Sigmoid colon (tissue), 7 donors: ENCODE results near the gene CXCL3. TPM values are rescaled to one million over a fixed set of nuclear protein-coding genes. Genes with fewer than 3 reads are reported as not detected.
A peak's percentile ranks its signal among the peaks of the same experiment; 100 is the strongest.

Experiments used
- DNase-seq: peaks from one replicate; pipeline ENCODE4 v3.0.0-alpha.2; 2019
- H3K27ac ChIP-seq, 4 donors: fragments of 200-600 bp; sonication (generic); one replicate each; pipeline ENCODE4 v1.5.1; 2016 to 2019; ENCODE audit warnings: mild to moderate bottlenecking in 1 of 4
- H3K27me3 ChIP-seq, 3 donors: fragments of 200-600 bp; sonication (generic); one replicate each; pipeline ENCODE4 v1.5.1; 2019; ENCODE audit warnings: mild to moderate bottlenecking in 1 of 3
- H3K36me3 ChIP-seq, 4 donors: fragments of 200-600 bp; sonication (generic); one replicate each; pipeline ENCODE4 v1.5.1; 2016 to 2019
- H3K4me1 ChIP-seq, 4 donors: fragments of 200-600 bp; sonication (generic); one replicate each; pipeline ENCODE4 v1.5.1; 2017 to 2019
- H3K4me3 ChIP-seq, 4 donors: fragments of 200-600 bp; sonication (generic); one replicate each; pipeline ENCODE4 v1.5.1; 2017 to 2019; ENCODE audit warnings: mild to moderate bottlenecking in 2 of 4, moderate library complexity in 1 of 4
- H3K9me3 ChIP-seq, 4 donors: fragments of 200-600 bp in 3 of 4; sonication (generic) in 3 of 4; one replicate each; pipeline versions ENCODE4 v1.5.1 to v1.6.1; 2013 to 2019
- CTCF ChIP-seq, 4 experiments: fragments of 450-650 bp in 3 of 4; fragments of 200-600 bp in 1 of 4; IDR thresholded peaks; one replicate each; pipeline ENCODE4 v1.5.1; 2016 to 2019; ENCODE audit warnings: antibody characterized with exemption in 4 of 4, mild to moderate bottlenecking in 3 of 4, moderate library complexity in 2 of 4
- EP300 ChIP-seq, 4 donors: sonication (generic); formaldehyde crosslinking; IDR thresholded peaks; one replicate each; pipeline ENCODE4 v1.6.1; 2017; ENCODE audit warnings: antibody characterized with exemption in 4 of 4
- POLR2A ChIP-seq, 2 donors: fragments of 450-650 bp; IDR thresholded peaks; one replicate each; pipeline ENCODE4 v1.6.1; 2016; ENCODE audit warnings: antibody characterized with exemption in 2 of 2, mild to moderate bottlenecking in 2 of 2, moderate library complexity in 2 of 2
- POLR2AphosphoS5 ChIP-seq, 4 donors: sonication (generic); formaldehyde crosslinking; IDR thresholded peaks; one replicate each; pipeline ENCODE4 v1.6.1; 2017; ENCODE audit warnings: antibody characterized with exemption in 4 of 4
- WGBS, 2 donors: extraction: QIAGEN DNeasy Blood & Tissue Kit; methylation state at CpG; one replicate each; pipeline ENCODE4 v1.1.7; 2013; 5-methylcytosine and 5-hydroxymethylcytosine counted together
- intact Hi-C: fragments of 100-400 bp; cut with DNase I; formaldehyde crosslinking; loops from one replicate; pipeline ENCODE4 v1.15.1; 2023
- polyA plus RNA-seq, 3 donors: library from polyadenylated mRNA; stranded (reverse); fragments of 200-250 nt; gene quantifications; one replicate each; pipeline ENCODE4 v1.2.3, GENCODE V29; 2013
- total RNA-seq, 4 donors: library from RNA; depleted of rRNA; stranded (reverse); fragments of >200 nt; gene quantifications; one replicate each; pipeline ENCODE4 v1.1.0, GENCODE V29; 2016
- donor health status: healthy with polysubstance abuse.
- donor health status: Bipolar disorder and iron deficiency.
- donor health status: healthy.

CXCL3 gene
- total RNA-seq, result 1 to 10 TPM in 1 of 4 donors, not detected in 3; 4.8 TPM
- polyA plus RNA-seq, result 10 to 100 TPM in 1 of 3 donors, 1 to 10 TPM in 2; 2.4 to 82.2 (median 3.5) TPM

DNA sequence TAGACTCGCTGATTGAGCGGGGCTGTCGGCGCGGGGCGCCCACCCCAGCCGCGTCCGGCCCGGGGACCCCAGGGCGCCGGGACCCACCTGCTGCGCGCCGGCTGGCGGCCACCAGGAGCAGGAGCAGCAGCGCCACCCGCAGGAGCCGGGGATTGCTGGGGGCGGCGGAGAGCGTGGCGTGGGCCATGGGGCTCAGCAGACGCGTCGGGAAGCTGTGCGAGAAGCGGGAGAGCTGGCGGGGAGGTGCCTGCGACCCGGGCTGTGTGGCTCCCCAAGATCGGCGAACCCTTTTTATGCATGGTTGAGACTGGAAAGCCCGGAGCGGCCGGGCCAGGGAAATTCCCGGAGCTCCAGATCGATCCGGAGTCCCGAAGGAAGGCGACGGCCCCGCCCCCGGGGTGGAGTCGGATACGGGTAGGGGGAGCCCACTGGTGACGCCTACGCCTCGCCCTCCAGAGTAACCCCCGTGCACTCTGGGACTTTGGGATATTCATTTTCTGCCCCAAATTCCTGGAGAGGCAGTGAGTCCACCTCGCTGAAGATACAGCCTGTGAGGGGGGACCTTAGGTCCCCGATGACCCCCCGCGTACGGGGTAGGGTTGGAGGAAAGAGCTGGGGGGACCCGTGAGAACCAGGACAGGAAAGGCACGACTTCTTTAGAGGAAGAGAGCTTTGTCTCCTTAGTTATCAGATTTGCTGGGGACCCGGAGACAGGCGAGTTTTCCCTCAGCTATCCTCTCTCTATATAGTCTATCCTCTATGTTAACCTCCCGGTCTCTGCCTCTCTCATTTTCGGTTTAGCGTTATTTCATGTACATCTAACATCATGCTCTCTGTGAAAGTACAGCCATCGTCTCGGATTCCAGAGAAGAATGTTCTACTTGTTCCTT, at the start of gene CXCL3:
Gene CXCL3 (minus strand): TSS at position 265 of the 890 bp plus-strand sequence. CDS start 78 bp downstream, at position 187.
- intact Hi-C loops, result loop anchor here (10.0 kb wide), 1 partner anchor 174 kb away; the partner anchor contains the start of gene CXCL1
- Histone ChIP-seq H3K27me3 (no peaks in the 10 kb centered on the region), H3K9me3 (no peaks in the 10 kb centered on the region), H3K27ac (peak within 1 kb of the TSS; percentile 42 to 71 (median 66)), H3K36me3 (no peaks in the 10 kb centered on the region), H3K4me1 (peaks cover 0 to 14% (median 7%) of the 10 kb centered on the region in 4 donors), H3K4me3 (peak within 1 kb of the TSS; percentile 59 to 73 (median 64))
- DNase-seq, result peak; percentile 79
- WGBS, 2 donors, result 0 to 1% methylated on average over 62 of the region's 64 CpGs
- TF ChIP-seq EP300 (IDR thresholded peaks at IDR 0.05) (no peak), POLR2A (IDR thresholded peaks at IDR 0.05) (no peak), CTCF (IDR thresholded peaks at IDR 0.05) (peak in 2 of 4 experiments; percentile 18 to 61), POLR2AphosphoS5 (IDR thresholded peaks at IDR 0.05) (peak in 1 of 4 donors; percentile 19)

- H3K9me3 ChIP-seq, result no peaks in the 10 kb centered on the region
- H3K27me3 ChIP-seq, result no peaks in the 10 kb centered on the region
- intact Hi-C loops, result no loop called here
- no peak for DNase-seq
- TF ChIP-seq EP300 (IDR thresholded peaks at IDR 0.05), result no peak
- H3K4me1 ChIP-seq, result no peaks in the 10 kb centered on the region
- no peaks in the 10 kb centered on the region for H3K36me3 ChIP-seq
- H3K27ac ChIP-seq, result no peak overlapping the region
- H3K4me3 ChIP-seq, result no peak overlapping the region
Observed at GRCh38 chr4:74087481-74087880, 49.0 kb upstream of the CXCL3 start.

DNA sequence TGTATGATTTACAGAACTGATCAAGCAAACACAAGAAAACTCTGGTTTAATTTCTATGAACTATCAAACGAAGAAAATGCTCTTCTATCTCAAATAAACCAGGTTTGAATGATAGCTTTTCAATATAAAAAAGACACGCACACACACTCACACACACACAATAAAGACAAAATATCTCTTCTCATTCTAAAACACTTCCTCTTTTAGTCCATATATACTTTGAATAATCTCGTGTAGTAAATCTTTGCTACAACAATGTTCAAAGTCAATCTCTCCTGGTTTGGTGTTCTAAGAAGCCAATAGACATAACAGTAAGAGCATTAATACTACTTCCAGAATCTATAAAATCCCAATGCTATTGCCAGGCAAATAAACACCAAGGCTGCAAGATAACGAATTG, 47.2 kb upstream of the CXCL3 start:
- Histone ChIP-seq H3K27me3 (no peaks in the 10 kb centered on the region), H3K27ac (no peak overlapping the region), H3K9me3 (no peaks in the 10 kb centered on the region), H3K36me3 (no peaks in the 10 kb centered on the region), H3K4me1 (no peaks in the 10 kb centered on the region), H3K4me3 (no peak overlapping the region)
- TF ChIP-seq CTCF (IDR thresholded peaks at IDR 0.05) (no peak), POLR2A (IDR thresholded peaks at IDR 0.05) (no peak), POLR2AphosphoS5 (IDR thresholded peaks at IDR 0.05) (no peak), EP300 (IDR thresholded peaks at IDR 0.05) (no peak)
- intact Hi-C loops, result no loop called here
- no peak for DNase-seq
- 30 to 68% methylated on average over 4 of the region's 4 CpGs for WGBS, 2 donors

DNA sequence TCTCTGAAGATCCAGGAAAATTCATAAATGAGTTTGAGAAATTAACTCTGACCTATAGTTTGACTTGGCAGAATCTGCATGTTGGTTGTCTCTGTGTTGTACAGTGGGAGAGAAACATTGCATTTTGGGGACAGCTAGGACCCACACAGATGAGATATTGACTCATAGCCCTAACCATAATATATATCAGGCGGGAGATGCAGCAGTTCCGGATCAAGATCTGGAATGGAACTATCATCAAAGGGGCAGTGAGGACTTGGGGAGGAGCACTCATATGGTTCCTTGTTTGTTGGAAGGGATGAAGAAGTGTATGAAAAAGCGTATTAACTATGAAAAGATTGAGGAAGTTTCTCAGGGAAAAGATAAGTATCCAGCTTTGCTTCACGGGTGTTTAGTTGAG, 46.5 kb upstream of the CXCL3 start:
- 88 to 91% methylated on average over 4 of the region's 4 CpGs for WGBS, 2 donors
- Histone ChIP-seq H3K9me3 (no peaks in the 10 kb centered on the region), H3K36me3 (no peaks in the 10 kb centered on the region), H3K27me3 (no peaks in the 10 kb centered on the region), H3K4me3 (no peak overlapping the region), H3K27ac (no peak overlapping the region), H3K4me1 (no peaks in the 10 kb centered on the region)
- intact Hi-C loops, result no loop called here
- DNase-seq, result no peak
- TF ChIP-seq EP300 (IDR thresholded peaks at IDR 0.05) (no peak), POLR2A (IDR thresholded peaks at IDR 0.05) (no peak), POLR2AphosphoS5 (IDR thresholded peaks at IDR 0.05) (no peak), CTCF (IDR thresholded peaks at IDR 0.05) (no peak)

DNA sequence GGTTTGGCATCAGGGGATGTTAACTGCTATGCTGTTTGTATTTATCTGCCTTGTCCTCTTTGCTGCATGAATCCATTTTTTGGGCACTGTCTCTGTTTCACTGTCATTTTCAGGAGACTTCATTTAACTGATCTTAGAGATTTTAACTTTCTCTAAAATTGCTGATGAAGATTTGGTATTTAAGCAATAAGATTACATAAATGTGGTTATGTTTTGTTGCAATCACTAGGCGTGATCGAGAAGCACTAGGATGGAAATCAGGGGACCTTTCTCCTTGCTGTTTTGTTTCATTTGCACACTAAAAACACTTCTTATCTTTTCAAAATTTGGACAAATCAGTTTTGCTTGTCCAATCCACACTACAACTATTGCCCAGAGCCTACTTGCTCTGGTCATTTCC, 45.1 kb upstream of the CXCL3 start:
- WGBS, 2 donors, result 85 to 91% methylated on average over 2 of the region's 2 CpGs

More for the DNA sequence above, 45.1 kb upstream of the CXCL3 start:
- Histone ChIP-seq H3K9me3 (no peaks in the 10 kb centered on the region), H3K27ac (no peak overlapping the region), H3K4me3 (no peak overlapping the region), H3K27me3 (no peaks in the 10 kb centered on the region), H3K36me3 (no peaks in the 10 kb centered on the region), H3K4me1 (no peaks in the 10 kb centered on the region)
- intact Hi-C loops, result no loop called here
- no peak for TF ChIP-seq POLR2A (IDR thresholded peaks at IDR 0.05)
- no peak for TF ChIP-seq POLR2AphosphoS5 (IDR thresholded peaks at IDR 0.05)
- no peak for TF ChIP-seq EP300 (IDR thresholded peaks at IDR 0.05)
- no peak for TF ChIP-seq CTCF (IDR thresholded peaks at IDR 0.05)
- DNase-seq, result no peak
